HTR-8/SVneo (cell line): ENCODE results near the gene RSPH3.
"Not testable (repeated sequence)": the region's sequence is repeated elsewhere in the genome, so short reads cannot be mapped to it uniquely, and the experiment has no call there.

Experiments used
- DNase-seq: peaks from one replicate; pipeline ENCODE4 v3.0.0; 2011; ENCODE audit warnings: low spot score, mixed read lengths; ENCODE audit not compliant: insufficient read length
- FAIRE-seq: peaks from 2 replicates; lab custom pipeline; 2011; peaks lifted over from hg19 to GRCh38; lab: Jason Lieb, UNC

Gene RSPH3

DNA sequence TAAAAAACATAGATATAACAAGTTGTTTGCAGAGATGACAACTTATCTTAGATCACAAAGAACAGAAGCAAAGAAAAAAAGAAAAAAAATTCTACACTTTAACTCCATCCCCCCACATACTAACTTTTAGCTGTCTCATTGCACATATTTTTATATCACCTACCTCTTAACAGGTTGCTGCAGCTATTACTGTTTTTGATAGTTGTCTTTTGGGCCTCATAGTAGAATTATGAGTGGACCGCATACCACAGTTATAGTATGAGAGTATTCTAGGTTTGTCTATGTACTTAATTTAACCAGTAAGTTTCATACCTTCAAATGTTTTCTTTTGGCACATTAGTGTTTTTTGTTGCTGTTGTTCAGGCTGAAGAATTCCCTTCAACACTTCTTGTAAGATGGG, 12.3 kb downstream of the RSPH3 start:
- DNase-seq = no peak
- no peak for FAIRE-seq

DNA sequence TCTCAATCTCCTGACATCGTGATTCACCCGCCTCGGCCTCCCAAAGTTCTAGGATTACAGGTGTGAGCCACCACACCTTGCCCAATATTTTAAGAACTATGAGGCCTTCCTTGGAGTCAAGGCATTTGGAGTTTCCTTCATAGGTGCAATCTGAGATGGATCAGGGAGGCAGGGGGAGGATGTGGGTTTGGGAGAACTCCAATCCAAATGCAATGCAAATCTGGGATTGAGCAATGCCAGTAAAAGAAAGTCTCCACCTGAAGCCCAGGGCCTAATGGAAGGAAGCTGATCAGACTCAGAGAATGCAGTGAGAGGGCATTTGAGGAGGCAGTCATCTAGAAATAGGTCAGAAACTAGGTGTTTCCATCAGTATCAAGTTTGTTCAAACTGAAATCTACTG, 21.2 kb downstream of the RSPH3 start:
- DNase-seq = no peak
- no peak for FAIRE-seq

DNA sequence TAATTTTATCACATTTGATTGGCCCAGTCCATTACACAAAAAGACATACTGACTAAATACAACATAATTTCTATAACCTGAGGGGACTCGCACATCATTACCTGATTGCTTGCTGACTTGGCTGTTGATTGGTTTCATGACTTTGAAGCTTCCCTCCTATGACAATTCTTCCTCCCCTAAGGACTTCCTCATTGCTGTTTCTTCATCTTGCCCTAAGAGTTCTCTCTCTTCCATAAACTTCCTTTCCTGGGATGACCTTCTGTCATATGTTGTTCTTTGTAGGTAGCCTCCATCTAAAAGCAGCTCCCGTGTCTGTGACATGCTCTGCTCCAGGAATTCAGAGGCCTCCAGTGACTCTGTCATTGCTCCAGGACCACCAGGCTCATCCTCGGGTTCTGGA, 22.6 kb downstream of the RSPH3 start:
- DNase-seq (no peak), FAIRE-seq (no peak)

- DNase-seq (peak; percentile 51), FAIRE-seq (no peak)
These were observed 27.5 kb downstream of the RSPH3 start for GRCh38 chr6:158972241-158973233.

GRCh38 chr6:158970640-158971275, 29.2 kb downstream of the RSPH3 start:
- no peak for FAIRE-seq

DNA sequence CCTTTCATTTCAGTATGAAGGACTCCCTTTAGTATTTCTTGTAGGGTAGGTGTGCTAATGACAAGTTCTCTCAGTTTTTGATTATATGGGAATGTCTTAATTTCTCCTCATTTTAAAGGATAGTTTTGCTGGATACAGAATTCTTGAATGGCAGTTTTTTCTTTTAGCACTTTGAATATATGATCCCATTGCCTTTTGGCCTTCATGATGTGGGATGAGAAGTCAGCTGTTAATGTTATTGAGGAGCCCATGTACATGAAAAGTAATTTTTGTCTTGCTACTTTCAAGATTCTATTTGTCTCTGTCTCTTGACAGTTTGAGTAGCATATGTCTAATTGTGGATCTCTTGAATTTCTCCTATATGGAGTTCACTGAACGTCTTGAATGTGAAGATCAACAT, 30.9 kb downstream of the RSPH3 start:
- FAIRE-seq (no peak), DNase-seq (no peak)

More at GRCh38 chr6:158970640-158971275, 29.2 kb downstream of the RSPH3 start:
- DNase-seq = no peak

- no peak for FAIRE-seq
- DNase-seq = no peak
These were observed 36.8 kb downstream of the RSPH3 start for GRCh38 chr6:158963020-158963808.

- FAIRE-seq = no peak
- DNase-seq = no peak
These were observed 37.6 kb downstream of the RSPH3 start for GRCh38 chr6:158962371-158962770.

- DNase-seq (no peak), FAIRE-seq (no peak)
These were observed 40.0 kb downstream of the RSPH3 start for GRCh38 chr6:158960026-158960425.

DNA sequence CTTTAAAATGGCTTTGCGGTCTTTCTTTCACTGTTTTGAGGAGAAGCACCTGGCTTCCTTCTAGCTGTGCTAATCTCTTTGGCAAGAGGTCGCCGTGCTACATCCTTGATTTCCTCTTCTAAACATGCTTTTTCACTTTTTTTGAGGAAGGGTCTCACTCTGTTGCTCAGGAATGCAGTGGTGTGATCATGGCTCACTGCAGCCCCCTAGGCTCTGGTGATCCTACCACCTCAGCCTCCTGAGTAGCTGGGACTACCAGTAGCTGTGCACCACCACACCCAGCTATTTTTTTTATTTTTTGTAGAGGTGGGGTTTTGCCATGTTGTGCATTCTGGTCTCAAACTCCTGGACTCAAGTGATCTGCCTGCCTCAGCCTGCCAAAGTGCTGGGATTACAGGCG, 40.5 kb downstream of the RSPH3 start:
- no peak for FAIRE-seq
- no peak for DNase-seq

DNA sequence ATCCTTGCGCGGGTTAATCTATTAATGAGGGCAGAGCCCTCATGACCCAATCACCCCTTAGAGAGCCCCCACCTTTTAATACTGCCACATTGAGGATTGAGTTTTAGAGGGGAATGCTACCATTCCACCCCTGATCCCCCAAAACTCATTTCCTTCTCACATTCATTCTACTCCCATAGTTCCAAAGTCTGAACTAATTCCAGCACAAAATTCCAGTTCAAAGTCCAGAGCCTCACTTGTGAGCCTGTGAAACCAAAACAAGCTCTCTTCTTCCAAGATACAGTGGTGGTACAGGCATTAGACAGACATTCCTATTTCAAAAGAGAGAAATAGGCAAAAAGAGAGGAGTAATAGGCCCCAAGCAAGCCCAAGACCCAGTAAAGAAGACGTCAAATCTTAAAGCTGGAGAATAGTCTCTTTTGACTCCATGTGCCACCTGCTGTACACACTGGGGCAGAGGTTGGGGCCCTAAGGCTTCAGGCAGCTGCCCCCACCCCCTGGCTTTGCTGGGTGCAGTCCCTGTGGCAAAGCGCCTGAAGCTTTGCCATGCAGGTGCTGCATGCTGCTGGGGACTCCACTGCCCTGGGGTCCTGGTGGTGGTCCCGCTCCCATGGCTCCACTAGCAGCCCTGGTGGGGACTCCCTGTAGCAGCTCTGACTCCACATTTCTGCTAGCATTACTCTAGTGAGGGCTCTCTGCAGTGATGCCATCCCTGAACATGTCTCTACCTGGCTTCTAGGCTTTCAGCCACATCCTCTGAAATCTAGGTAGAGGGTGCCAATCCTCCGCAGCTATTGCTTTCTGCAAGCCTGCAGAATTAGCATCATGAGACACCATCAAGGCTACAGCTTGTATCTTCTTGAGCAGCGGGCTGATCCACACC, 41.3 kb downstream of the RSPH3 start:
- FAIRE-seq (no peak), DNase-seq (no peak)

DNA sequence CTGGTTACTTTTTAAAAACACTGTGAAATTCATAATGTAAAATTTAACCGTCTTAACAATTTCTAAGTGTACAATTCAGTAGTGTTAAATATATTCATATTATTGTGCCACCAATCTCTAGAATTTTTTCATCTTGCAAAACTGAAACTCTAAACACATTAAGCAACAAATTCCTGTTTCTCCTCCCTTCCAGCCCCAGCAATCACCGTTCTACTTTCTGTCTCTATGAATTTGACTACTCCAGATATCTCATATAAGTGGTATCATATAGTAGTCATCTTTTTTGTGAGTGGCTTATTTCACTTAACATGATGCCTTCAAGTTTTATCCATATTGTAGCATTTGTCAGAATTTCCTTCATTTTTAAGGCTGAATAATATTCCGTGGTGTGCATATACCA, 44.7 kb downstream of the RSPH3 start:
- FAIRE-seq (no peak), DNase-seq (no peak)

- FAIRE-seq = no peak
- no peak for DNase-seq
These were observed 45.2 kb downstream of the RSPH3 start for GRCh38 chr6:158954753-158955152.

DNA sequence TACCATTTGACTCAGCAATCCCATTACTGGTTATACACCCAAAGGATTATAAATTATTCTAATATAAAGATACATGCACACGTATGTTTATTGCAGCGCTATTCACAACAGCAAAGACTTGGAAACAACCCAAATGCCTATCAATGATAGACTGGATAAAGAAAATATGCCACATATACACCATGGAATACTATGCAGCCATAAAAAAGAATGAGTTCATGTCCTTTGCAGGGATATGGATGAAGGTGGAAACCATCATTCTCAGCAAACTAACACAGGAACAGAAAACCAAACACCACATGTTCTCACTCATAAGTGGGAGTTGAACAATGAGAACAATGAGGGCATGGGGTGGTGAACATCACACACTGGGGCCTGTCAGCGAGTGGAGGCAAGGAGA, 48.0 kb downstream of the RSPH3 start:
- DNase-seq, FAIRE-seq: not testable (repeated sequence)

DNA sequence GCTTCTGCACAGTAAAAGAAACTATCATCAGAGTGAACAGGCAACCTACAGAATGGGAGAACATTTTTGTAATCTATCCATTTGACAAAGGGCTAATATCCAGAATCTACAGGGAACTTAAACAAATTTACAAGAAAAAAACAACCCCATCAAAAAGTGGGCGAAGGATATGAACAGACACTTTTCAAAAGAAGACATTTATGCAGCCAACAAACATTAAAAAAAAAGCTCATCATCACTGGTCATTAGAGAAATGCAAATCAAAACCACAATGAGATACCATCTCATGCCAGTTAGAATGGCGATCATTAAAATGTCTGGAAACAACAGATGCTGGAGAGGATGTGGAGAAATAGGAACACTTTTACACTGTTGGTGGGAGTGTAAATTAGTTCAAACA, 48.4 kb downstream of the RSPH3 start:
- not testable (repeated sequence) for FAIRE-seq, DNase-seq

DNA sequence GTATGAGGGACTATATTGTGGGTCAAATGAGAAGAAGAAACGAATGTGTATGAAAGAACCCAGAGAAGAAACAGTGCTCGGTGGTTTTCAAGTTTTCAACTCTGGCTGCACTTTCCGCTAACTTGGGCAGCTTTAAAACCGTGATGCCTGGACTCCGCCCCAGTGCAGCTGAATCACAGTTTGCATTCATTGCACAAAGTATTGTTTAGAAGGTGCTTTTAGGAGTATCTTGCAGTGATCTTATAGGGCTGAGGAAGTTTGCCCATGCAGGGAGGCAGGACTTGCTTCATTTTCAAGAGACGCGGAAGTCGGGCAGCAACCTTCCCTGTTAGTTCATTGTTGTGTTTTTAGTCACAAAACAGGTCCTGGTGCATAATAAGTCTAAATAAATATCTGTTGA, 52.7 kb downstream of the RSPH3 start:
- FAIRE-seq = no peak
- no peak for DNase-seq

DNA sequence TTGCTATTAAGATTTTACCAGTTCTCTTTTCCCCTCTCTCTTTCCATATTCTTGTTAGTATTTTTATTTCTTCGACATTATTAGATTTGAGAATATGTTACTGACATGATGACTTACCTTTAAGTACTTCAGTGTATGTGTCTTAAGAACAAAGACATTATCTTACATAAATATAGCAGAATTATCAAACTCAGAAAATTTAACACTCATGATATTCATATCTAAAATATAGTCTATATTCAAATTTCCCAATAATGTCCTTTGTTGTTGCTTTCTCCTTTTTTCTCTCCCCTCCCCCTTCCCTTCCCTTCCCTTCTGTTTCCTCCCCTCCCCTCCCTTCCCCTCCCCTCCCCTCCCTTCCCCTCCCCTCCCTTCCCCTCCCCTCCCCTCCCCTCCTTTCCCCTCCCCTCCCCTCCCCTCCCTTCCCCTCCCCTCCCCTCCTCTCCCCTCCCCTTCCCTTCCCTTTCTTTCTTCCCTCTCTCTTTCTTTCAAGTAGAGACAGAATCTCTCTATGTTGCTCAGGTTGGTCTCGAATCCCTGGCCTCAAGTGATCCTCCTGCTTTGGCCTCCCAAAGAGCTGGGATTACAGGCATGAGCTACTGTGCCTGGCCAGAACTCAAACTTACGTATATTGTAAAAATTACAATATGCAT, 56.5 kb downstream of the RSPH3 start:
- no peak for FAIRE-seq
- DNase-seq = no peak

- DNase-seq = no peak
- no peak for FAIRE-seq
These were observed 57.7 kb downstream of the RSPH3 start for GRCh38 chr6:158942349-158942748.

GRCh38 chr6:158941246-158941645, 58.8 kb downstream of the RSPH3 start:
- DNase-seq (no peak), FAIRE-seq (no peak)
